Neural cell (in vitro differentiated cells): ENCODE data around the gene GLB1L. TPM values are rescaled to one million over a fixed set of nuclear protein-coding genes. Genes with fewer than 3 reads are reported as not detected.

Source experiments
- H2AFZ ChIP-seq: fragments of 200-600, 300-800 bp; sonication (generic), shearing (Covaris generic); 2 replicates; pipeline ENCODE4 v1.6.0; 2014; ENCODE audit warnings: low read depth, mild to moderate bottlenecking, antibody characterized with exemption, low read length, moderate library complexity
- H3F3A ChIP-seq: fragments of 200-600 bp; shearing (Covaris generic); 2 replicates; pipeline ENCODE4 v1.6.1; 2016; ENCODE audit warnings: mild to moderate bottlenecking, moderate library complexity, mixed read lengths, antibody characterized with exemption, low read length; ENCODE audit not compliant: insufficient read depth, poor library complexity, severe bottlenecking
- H3K27ac ChIP-seq: fragments of 200-600, 300-800 bp; sonication (generic), shearing (Covaris generic); 2 replicates; pipeline ENCODE4 v1.5.1; 2014; ENCODE audit warnings: mild to moderate bottlenecking, low read length, moderate library complexity
- H3K27me3 ChIP-seq: fragments of 300-800, 200-600 bp; sonication (generic), shearing (Covaris generic); 2 replicates; pipeline ENCODE4 v1.6.0; 2014; ENCODE audit warnings: mild to moderate bottlenecking, low read depth, low read length, moderate library complexity; ENCODE audit not compliant: insufficient read depth
- H3K36me3 ChIP-seq: fragments of 300-800, 200-600 bp; sonication (generic), shearing (Covaris generic); 2 replicates; pipeline ENCODE4 v1.5.1; 2014; ENCODE audit warnings: mild to moderate bottlenecking, antibody characterized with exemption, low read length, moderate library complexity; ENCODE audit not compliant: insufficient read depth
- H3K4me2 ChIP-seq: fragments of 300-800, 200-600 bp; sonication (generic), shearing (Covaris generic); 2 replicates; pipeline ENCODE4 v1.6.0; 2014; ENCODE audit warnings: mild to moderate bottlenecking, low read length
- H3K4me3 ChIP-seq: fragments of 300-800, 200-600 bp; sonication (generic), shearing (Covaris generic); 2 replicates; pipeline ENCODE4 v1.5.1; 2014; ENCODE audit warnings: mild to moderate bottlenecking, low read length, moderate library complexity
- H3K79me2 ChIP-seq: fragments of 200-600 bp; shearing (Covaris generic); replicated peaks from 2 replicates; pipeline ENCODE4 v1.6.0; 2014; ENCODE audit warnings: mild to moderate bottlenecking, low read length, moderate library complexity; ENCODE audit not compliant: insufficient read depth
- H3K9ac ChIP-seq: fragments of 300-800, 200-600 bp; sonication (generic), shearing (Covaris generic); 2 replicates; pipeline ENCODE4 v1.6.1; 2016; ENCODE audit warnings: mild to moderate bottlenecking, low read length, mixed read lengths
- H3K9me2 ChIP-seq: fragments of 200-600 bp; shearing (Covaris generic); 2 replicates; pipeline ENCODE4 v1.6.1; 2016; ENCODE audit warnings: mild to moderate bottlenecking, low read length, mixed read lengths; ENCODE audit not compliant: insufficient read depth
- H3K9me3 ChIP-seq: fragments of 200-600, 300-800 bp; sonication (generic), shearing (Covaris generic); 2 replicates; pipeline ENCODE4 v1.6.1; 2016; ENCODE audit warnings: mild to moderate bottlenecking, mixed run types, low read length, moderate library complexity, mixed read lengths
- H4K20me1 ChIP-seq: fragments of 200-600 bp; shearing (Covaris generic); 2 replicates; pipeline ENCODE4 v1.6.1; 2016; ENCODE audit warnings: mild to moderate bottlenecking, mixed run types; ENCODE audit not compliant: insufficient read depth
- EP300 ChIP-seq: fragments of 450-650 bp; conservative IDR thresholded peaks from 2 replicates; pipeline ENCODE4 v1.6.1; 2014; ENCODE audit warnings: antibody characterized with exemption, mild to moderate bottlenecking, moderate library complexity; ENCODE audit not compliant: poor library complexity, severe bottlenecking
- EZH2 ChIP-seq: fragments of 200-600, 300-800 bp; shearing (Covaris generic), sonication (generic); IDR thresholded peaks from 2 replicates; pipeline ENCODE4 v1.6.1; 2014; ENCODE audit warnings: antibody characterized with exemption, low read length, borderline replicate concordance, mild to moderate bottlenecking; ENCODE audit not compliant: insufficient read depth, poor library complexity, severe bottlenecking
- MXI1 ChIP-seq: fragments of 450-650 bp; conservative IDR thresholded peaks from 2 replicates; pipeline ENCODE4 v1.6.1; 2014; ENCODE audit warnings: antibody characterized with exemption, mild to moderate bottlenecking; ENCODE audit not compliant: poor library complexity, severe bottlenecking
- POLR2AphosphoS5 ChIP-seq: IDR thresholded peaks from 2 replicates; pipeline ENCODE4 v1.6.1; 2012
- RAD21 ChIP-seq: fragments of 450-650 bp; conservative IDR thresholded peaks from 2 replicates; pipeline ENCODE4 v1.6.1; 2014; ENCODE audit warnings: antibody characterized with exemption, mild to moderate bottlenecking, moderate library complexity
- SMC3 ChIP-seq: fragments of 450-650 bp; conservative IDR thresholded peaks from 2 replicates; pipeline ENCODE4 v1.6.1; 2014; ENCODE audit warnings: antibody characterized with exemption, mild to moderate bottlenecking, moderate library complexity; ENCODE audit not compliant: poor library complexity
- TAF1 ChIP-seq: IDR thresholded peaks from 2 replicates; pipeline ENCODE4 v1.6.1; 2012; ENCODE audit warnings: low read depth
- polyA plus RNA-seq: library from polyadenylated mRNA; depleted of rRNA; stranded (reverse); fragments of >200 nt; gene quantifications from 2 replicates; pipeline ENCODE4 v1.2.3, GENCODE V29; 2014
- TF ChIP-seq, protein P1 (sequence below): fragments of 450-650 bp; IDR thresholded peaks from 2 replicates; pipeline ENCODE4 v1.5.1; 2014; ENCODE audit warnings: antibody characterized with exemption, mild to moderate bottlenecking, moderate library complexity; ENCODE audit not compliant: poor library complexity, severe bottlenecking
- TF ChIP-seq, protein P2 (sequence below): IDR thresholded peaks from 2 replicates; pipeline ENCODE4 v1.6.1; 2012; ENCODE audit warnings: borderline replicate concordance

GLB1L gene
- polyA plus RNA-seq, 1 donor from 2014 or later = 12.9 TPM

DNA sequence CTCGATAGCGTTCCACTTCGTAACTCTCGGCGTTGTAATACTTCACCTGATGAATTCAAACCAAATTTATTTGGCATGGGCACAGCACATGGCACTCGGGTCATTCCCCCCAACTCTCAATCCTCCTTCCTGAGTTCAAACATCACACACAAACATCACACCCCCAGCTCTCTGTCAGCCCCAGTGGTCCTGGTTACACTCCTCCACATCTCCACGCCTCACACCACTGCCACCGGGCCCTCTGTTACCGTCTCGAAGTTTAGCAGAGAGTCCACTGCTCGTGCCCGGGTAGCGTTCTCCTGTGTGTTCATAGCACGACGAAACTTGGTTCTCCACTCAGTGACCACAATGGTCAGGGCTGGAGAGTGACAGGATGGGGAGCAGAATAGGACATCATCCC, 31.1 kb downstream of the GLB1L start:
- Histone ChIP-seq H3K4me3 (no peak overlapping the region), H3K27me3 (no peaks in the 10 kb centered on the region), H3K36me3 (no peaks in the 10 kb centered on the region), H4K20me1 (no peaks in the 10 kb centered on the region), H3F3A (no peaks in the 10 kb centered on the region), H3K27ac (no peak overlapping the region), H3K9ac (no peak overlapping the region), H3K9me3 (no peaks in the 10 kb centered on the region), H3K79me2 (no peaks in the 10 kb centered on the region), H3K9me2 (no peaks in the 10 kb centered on the region), H3K4me2 (no peak overlapping the region), H2AFZ (no peak overlapping the region)
- TF ChIP-seq, protein P1, sequence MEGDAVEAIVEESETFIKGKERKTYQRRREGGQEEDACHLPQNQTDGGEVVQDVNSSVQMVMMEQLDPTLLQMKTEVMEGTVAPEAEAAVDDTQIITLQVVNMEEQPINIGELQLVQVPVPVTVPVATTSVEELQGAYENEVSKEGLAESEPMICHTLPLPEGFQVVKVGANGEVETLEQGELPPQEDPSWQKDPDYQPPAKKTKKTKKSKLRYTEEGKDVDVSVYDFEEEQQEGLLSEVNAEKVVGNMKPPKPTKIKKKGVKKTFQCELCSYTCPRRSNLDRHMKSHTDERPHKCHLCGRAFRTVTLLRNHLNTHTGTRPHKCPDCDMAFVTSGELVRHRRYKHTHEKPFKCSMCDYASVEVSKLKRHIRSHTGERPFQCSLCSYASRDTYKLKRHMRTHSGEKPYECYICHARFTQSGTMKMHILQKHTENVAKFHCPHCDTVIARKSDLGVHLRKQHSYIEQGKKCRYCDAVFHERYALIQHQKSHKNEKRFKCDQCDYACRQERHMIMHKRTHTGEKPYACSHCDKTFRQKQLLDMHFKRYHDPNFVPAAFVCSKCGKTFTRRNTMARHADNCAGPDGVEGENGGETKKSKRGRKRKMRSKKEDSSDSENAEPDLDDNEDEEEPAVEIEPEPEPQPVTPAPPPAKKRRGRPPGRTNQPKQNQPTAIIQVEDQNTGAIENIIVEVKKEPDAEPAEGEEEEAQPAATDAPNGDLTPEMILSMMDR = no peak
- TF ChIP-seq POLR2AphosphoS5 (no peak), EZH2 (no peak), TAF1 (no peak), EP300 (no peak), SMC3 (no peak), RAD21 (no peak), MXI1 (no peak)
- TF ChIP-seq, protein P2, sequence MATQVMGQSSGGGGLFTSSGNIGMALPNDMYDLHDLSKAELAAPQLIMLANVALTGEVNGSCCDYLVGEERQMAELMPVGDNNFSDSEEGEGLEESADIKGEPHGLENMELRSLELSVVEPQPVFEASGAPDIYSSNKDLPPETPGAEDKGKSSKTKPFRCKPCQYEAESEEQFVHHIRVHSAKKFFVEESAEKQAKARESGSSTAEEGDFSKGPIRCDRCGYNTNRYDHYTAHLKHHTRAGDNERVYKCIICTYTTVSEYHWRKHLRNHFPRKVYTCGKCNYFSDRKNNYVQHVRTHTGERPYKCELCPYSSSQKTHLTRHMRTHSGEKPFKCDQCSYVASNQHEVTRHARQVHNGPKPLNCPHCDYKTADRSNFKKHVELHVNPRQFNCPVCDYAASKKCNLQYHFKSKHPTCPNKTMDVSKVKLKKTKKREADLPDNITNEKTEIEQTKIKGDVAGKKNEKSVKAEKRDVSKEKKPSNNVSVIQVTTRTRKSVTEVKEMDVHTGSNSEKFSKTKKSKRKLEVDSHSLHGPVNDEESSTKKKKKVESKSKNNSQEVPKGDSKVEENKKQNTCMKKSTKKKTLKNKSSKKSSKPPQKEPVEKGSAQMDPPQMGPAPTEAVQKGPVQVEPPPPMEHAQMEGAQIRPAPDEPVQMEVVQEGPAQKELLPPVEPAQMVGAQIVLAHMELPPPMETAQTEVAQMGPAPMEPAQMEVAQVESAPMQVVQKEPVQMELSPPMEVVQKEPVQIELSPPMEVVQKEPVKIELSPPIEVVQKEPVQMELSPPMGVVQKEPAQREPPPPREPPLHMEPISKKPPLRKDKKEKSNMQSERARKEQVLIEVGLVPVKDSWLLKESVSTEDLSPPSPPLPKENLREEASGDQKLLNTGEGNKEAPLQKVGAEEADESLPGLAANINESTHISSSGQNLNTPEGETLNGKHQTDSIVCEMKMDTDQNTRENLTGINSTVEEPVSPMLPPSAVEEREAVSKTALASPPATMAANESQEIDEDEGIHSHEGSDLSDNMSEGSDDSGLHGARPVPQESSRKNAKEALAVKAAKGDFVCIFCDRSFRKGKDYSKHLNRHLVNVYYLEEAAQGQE = no peak

DNA sequence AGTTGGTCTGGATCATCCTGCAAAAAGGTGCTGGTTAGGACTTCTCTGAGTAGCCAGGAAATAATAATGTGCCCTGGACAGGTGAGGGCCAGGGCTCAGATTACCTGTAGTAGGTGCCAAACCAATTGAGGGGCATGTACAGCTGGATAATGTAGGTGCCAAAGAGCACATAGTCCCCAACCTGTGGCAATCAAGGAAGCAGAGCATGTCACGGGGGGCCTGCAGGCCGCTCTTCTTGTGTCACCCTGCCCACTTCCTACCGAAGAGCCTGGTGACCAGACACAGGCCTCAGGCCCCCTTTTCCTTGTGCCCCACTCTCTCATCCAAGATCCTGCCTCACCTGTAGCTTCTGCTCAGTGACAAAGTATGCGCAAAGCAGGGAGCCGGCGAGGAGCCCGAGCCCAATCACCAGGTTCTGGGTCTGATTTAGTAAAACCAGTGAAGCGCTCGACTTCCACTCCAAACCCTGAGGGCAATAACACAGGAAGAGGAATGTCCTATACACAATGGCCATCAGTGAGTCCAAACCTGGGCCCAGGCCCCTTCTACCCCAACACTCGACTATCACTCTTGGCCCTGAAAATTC, 31.7 kb downstream of the GLB1L start:
- Histone ChIP-seq H3K9me2 (no peaks in the 10 kb centered on the region), H3K27ac (no peak overlapping the region), H3K27me3 (no peaks in the 10 kb centered on the region), H3K9ac (no peak overlapping the region), H3K4me2 (no peak overlapping the region), H3K79me2 (no peaks in the 10 kb centered on the region), H3F3A (no peaks in the 10 kb centered on the region), H3K9me3 (no peaks in the 10 kb centered on the region), H2AFZ (no peak overlapping the region), H3K4me3 (no peak overlapping the region), H3K36me3 (no peaks in the 10 kb centered on the region), H4K20me1 (no peaks in the 10 kb centered on the region)
- TF ChIP-seq SMC3 (no peak), EP300 (no peak), POLR2AphosphoS5 (no peak), MXI1 (no peak), RAD21 (no peak)
- TF ChIP-seq, protein P2 = no peak
- TF ChIP-seq, protein P1 = no peak
